GM19043 (cell line): Measurements from ENCODE around the gene ALCAM.
"Not testable (repeated sequence)": the region's sequence is repeated elsewhere in the genome, so short reads cannot be mapped to it uniquely, and the experiment has no call there.

Experiments
- ATAC-seq: cut with Tn5 transposase; IDR thresholded peaks from one replicate; pipeline ENCODE4 v1.9.1; 2021; ENCODE audit warnings: low read depth; ENCODE audit not compliant: unreplicated experiment

ALCAM gene

GRCh38 chr3:105561876-105562275 is 195.2 kb downstream of the ALCAM start:
- no peak for ATAC-seq

DNA sequence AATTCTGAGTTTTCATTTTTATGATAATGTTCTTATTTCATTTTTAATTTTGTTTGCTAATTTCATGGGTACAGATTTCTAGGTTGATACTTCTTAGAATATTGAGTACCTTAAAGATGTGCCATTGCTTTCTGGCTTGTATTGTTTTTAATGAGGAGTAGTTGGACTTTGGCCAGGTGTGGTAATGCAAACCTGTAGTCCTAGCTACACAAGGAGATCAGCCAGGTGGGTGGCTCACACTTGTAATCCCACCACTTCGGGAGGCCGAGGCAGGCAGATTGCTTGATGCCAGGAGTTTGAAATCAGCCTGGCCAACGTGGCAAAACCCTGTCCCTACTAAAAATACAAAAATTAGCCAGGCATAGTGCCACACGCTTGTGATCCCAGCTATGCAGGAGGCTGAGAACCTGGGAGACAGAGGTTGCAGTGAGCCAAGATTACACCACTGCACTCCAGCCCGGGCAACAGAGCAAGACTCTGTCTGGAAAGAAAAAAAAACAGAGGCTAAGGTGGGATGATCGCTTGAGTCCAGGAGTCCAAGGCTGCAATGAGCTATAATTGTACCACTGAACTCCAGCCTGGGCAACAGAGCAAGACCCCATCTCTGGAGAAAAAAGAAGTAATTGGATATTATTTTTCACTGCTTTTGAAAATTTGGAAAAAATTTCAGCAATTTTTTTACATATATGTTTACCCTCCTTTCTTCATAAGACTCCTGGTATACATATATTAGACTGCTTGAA is 198.0 kb downstream of the ALCAM start:
- no peak for ATAC-seq

- no peak for ATAC-seq
Measured at GRCh38 chr3:105571005-105571404, 204.3 kb downstream of the ALCAM start.

DNA sequence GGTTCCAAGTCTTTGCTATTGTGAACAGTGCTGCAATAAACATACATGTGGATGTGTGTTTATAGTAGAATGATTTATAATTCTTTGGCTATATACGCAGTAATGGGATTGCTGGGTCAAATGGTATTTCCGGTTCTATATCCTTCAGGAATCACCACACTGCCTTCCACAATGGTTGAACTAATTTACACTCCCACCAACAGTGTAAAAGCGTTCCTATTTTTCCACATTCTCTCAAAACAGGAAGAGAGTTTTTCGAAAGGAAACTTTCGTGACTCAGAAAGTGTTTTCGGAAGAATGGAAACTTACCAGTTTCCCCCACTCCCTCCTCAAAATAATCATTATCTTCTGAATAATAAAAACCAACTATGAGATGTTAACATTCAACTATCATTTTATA is 205.8 kb downstream of the ALCAM start:
- ATAC-seq = no peak

- no peak for ATAC-seq
Measured at GRCh38 chr3:105579439-105579838, 212.7 kb downstream of the ALCAM start.

GRCh38 chr3:105580296-105580965 is 213.7 kb downstream of the ALCAM start:
- no peak for ATAC-seq

DNA sequence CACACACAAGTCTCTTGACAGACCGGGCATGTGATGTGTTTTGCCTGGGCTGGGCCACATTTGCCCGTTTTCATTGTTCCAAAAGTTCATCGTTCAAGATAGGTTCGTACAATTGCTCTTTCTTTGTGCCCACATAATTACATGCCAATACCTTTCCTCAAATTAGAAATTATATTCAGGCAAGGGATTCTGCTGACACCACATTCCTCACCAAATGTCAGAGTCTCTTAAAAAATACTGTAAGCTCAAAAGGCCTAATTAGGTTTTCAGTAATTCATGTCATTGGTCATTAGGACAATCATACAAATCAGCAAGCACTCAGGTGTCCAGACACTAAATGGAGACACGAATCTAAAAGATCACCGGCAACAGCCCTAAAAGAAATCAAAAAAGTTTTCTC is 215.3 kb downstream of the ALCAM start:
- ATAC-seq = no peak

GRCh38 chr3:105584003-105584790 is 217.5 kb downstream of the ALCAM start:
- no peak for ATAC-seq

- ATAC-seq = no peak
Measured at GRCh38 chr3:105593315-105593714, 226.6 kb downstream of the ALCAM start.

- no peak for ATAC-seq
Measured at GRCh38 chr3:105594219-105594618, 227.5 kb downstream of the ALCAM start.

DNA sequence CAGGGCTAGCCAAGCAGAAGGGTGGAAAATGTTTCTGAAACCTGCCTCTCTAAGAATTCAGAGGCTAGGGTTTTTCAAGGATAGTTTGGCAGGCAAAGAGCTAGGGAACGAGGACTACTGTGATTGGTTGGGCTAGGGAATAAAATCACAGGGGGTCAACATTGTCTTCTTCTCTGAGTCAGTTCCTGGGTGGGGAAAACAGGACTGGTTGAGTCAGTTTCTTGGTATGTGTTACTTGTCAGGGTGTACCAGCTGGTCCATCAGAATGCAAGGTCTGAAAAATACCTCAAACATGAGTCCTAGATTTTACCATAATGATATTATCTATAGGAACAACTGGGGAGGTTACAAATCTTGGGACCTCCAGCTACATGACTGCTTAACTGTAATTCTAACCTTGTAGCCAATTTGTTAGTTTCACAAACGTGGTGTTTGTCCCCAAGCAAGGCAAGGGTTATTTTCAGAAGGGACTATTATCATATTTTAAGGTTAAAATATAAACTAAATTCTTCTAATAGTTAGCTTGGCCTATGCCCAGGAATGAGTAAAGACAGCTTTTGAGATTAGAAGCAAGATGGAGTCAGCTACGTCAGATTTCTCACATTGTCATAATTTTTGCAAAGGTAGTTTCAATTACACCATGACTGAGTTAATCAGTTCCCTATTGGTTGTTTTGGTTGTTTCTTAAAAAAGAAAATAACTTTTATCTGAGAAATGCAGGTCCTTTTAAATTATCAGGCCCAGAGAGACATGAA is 231.5 kb downstream of the ALCAM start:
- ATAC-seq = no peak

DNA sequence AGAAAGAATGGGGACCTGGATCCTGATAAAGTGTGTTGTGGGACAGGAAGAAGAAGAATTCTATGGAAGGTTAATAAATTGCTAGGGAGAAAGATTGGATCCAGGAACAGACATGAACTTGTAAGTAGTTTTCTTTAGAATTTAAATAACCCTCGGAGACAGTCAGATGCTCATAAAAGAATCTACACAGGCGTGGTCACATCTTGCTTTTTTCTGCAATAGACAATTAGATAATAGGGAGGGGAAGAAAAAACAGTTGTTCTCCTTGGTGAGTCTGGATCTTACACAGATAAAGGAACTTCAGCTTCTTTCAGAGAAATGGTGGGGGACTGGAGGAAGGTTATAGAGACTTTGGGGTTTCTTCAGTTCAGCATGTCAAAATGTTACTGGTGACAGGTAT is 232.6 kb downstream of the ALCAM start:
- no peak for ATAC-seq

DNA sequence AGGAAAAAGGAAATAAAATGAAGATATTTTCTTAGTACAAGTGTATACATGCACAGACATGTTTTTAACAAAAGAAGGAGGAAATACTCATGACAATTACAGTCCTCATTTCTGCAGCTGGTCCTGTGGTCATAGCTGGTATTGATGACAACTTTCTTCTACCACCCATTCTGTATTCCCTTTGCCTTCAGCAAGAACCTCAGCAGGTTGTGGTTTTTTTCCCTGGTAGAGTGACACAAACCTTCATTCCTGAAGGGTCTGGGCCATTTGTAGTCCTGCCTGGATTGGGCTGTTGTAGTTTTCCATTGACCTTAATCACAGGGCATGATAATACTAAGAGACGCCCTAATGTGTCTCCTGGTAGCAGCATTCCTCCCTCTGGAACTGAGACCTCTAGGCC is 235.0 kb downstream of the ALCAM start:
- not testable (repeated sequence) for ATAC-seq

GRCh38 chr3:105602286-105602685 is 235.6 kb downstream of the ALCAM start:
- ATAC-seq = not testable (repeated sequence)

DNA sequence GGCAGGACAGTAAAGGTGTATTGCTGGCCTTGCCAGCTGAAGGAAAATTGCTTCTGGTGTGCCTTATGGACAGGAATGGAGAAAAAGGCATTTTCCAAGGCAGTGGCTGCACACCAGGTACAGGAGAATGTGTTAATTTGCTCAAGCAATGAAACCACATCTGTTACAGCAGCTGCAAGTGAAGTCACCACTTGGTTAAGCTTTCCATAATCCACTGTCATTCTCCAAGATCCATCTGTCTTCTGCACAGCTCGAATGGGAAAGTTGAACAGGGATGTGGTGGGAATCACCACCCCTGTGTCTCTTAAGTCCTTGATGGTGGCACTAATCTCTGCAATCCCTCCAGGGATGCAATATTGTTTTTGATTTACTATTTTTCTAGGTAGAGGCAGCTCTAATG is 236.8 kb downstream of the ALCAM start:
- not testable (repeated sequence) for ATAC-seq

DNA sequence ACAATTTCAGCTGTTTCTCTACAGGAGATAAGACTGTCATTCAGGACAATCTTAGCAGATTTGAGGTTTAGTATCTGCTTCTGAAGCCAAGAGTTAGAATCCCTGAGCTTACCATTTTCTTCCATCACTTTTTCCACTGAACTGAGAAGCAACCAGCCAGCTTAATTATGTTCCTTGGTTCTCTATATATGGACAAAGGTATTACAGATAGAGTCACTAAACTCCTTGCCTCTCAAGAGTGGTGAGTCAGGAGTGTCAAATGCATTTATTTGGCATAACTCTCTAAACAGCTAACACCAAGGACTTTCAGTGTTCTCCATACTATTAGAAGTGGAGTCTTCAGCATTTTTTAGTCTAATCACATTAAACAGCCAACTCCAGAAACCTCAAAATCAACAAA is 239.3 kb downstream of the ALCAM start:
- no peak for ATAC-seq

DNA sequence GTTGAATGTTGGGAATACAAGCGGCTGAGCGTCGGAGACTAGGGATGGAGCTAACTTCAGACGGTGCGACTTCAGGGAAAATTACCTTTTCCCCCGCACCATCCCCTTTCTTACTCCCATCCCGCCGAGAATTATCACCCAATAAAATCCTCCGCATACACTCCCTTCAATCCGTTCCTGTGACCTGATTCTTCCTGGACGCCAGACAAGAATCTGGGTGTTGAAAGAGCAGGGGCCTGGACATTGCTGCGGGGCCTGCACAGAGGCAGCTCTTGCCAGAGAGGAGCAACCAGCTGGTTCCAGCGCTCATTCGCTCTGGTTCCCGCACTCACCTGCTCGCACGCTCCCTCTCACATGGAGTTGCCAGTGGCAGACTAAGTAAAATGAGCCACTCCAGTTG is 241.9 kb downstream of the ALCAM start:
- ATAC-seq = no peak

DNA sequence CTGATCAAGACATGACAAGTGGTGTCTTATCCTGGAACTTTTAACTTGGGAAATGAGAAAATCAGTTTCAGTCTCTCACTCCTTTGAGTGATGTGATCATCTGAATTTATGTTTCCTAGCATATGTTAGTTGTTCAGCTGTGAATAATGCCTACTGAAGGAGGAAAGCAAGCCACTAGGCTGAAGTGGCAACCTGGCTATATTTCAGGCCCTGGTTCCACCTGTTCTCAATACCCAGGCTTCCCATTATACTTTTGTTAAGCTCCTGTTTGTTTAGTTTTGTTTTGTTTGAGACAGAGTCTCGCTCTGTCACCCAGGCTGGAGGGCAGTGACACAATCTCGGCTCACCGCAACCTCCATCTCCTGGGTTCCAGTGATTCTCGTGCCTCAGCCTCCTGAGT is 243.8 kb downstream of the ALCAM start:
- no peak for ATAC-seq

- no peak for ATAC-seq
Measured at GRCh38 chr3:105611304-105612192, 244.8 kb downstream of the ALCAM start.

GRCh38 chr3:105613120-105613519 is 246.4 kb downstream of the ALCAM start:
- ATAC-seq = no peak
